ENCODE results near the gene CACNA2D3.
"Not testable (repeated sequence)": the region's sequence is repeated elsewhere in the genome, so short reads cannot be mapped to it uniquely, and the experiment has no call there.

CACNA2D3 gene

DNA sequence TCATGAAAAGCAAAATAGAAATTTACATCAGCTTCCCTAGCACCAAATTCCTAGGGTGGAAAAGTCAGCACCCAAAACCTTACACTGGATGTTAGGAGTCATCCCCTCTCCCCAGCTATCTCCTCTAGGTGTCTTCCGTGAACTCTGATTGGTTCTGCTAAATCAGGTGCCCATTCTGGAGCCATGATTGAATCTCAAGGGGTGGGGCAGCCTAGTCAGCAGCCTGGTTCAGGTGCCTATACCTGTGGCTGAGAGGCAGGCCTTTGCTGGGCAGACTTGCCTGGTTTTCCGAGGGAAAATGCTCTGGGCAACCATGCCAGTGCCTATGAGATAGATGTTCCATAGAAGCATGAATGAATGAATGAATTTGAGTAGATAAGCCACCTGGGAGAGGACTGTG is 468.8 kb downstream of the CACNA2D3 start:
- no peak for FAIRE-seq

DNA sequence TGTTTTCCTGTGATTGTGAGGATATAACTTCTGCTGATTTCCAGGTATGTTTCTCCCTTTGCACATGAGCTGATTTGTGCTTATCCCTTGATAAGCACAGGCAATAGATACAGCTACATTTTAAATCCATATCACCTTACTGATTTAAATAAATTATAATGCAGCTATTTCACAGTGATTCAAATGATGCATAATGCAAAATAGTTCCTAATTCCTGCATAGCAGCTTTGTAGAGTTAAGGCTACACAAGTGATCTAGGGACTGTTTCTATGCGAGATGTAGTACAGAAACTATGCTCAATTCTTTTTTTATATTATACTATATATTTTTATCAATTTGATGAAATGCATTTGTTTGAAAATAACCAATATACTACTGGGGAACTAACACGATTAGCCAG is 471.3 kb downstream of the CACNA2D3 start:
- FAIRE-seq, result no peak

DNA sequence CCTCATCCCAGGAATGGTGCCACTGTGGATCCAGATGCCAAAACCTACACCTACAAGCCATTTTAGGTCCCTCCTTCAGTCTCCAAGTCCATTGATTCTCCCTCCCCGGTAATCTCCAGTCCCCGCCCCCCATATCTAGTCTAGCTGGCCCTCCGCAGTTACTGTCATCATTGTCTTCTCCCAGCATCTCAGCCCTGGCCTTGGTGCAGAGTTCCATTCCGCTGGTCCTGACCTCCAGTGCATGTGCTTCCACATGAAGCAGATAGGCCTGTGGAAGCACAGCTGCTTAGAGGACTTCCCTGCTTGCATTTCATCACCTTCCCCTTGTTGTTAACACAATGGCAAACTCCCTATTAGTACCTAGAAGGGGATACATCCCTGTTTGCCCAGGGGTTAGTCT is 473.7 kb downstream of the CACNA2D3 start:
- FAIRE-seq, result no peak

DNA sequence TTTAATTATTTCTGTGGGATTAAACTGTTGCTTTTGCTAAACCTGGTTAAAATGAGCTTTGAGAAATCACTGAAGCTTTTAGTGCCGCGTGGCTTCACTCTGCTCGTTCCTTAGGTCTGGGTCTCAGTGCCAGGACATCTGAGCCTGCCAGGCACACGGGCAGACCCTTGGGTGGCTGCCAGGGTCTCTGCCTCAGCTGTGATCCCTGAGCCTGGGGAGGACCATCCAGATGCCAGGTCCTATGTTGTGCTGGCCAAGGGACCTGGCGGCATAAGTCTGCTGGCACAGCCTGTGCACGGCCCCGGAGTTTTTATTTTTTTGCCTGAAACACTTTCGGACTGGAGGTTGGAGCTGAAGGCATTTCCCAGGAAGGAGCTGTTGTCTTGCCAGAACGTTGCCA is 477.4 kb downstream of the CACNA2D3 start:
- FAIRE-seq, result no peak

DNA sequence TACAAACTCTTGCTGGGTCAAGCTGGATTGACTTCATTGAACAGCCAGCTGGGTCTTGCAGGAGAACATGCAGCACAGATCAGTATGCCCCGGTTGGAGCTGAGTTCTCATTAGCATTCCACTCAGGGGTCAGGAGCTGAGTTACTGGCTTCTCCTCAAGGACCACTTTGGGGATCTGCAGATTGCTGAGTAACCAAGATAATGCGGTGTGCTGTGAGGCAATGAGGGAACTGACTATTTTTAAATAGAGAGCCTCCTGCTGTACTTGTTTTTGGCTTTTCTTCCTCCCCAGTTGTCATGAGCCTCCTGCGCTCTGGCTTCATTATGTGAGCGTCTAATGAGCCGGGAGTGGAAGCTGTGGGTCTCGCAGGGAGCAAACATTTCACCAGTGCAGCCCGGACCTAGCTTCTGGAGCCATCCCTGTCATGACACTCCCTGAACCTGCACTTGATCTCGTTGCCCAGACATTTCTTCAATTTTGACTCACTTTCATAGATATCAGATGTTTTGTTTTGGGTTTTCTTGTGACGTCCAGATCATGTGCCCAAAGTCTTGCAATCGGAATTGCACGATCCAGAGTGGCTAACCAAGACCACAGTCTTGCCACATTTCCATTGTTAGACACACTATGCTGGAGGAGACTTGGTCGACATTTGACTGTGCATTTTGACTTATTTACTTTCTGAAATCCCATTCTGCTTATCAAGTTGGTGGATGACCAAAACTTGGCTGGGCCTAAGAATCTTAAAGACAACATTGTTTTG is 478.3 kb downstream of the CACNA2D3 start:
- no peak for FAIRE-seq

- no peak for FAIRE-seq
These were observed 482.1 kb downstream of the CACNA2D3 start for GRCh38 chr3:54604495-54604894.

DNA sequence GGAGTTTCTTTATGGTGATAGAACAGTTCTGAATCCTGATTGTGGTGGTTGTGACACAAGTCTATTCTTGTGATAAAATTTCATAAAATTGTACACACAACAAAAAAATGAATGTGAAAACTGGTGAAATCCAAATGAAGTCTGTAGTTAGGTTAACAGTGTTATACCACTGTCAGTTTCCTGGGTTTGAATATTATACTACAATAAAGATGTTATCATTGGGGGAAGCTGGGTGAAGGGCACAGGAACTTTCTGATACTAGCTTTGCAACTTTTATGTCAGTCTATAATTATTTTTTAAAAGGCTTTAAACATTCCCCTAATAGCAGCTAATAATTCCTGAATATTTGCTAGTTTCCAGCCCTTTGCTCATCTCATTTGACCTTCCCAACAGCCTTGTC is 485.7 kb downstream of the CACNA2D3 start:
- no peak for FAIRE-seq

- no peak for FAIRE-seq
These were observed 496.7 kb downstream of the CACNA2D3 start for GRCh38 chr3:54619053-54619452.

DNA sequence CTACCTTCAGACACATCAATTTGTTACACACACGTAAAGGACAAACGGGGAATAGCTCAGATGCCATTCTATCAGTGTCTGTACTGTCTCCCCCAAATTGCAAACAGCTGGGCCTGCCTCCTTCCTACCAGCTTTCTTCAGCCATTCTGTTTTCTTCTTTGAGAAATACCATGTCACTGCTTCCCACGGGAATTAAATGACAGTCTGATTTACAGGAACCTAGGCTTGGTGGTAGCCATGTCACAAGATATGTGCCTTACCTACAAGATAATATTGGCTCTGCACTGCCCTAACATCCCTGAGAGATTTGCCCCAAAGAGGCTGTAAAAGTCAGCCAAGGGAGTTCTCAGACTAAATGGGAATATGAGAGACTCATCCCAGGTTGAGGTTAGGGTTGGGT is 497.2 kb downstream of the CACNA2D3 start:
- no peak for FAIRE-seq

GRCh38 chr3:54621184-54621583 is 498.8 kb downstream of the CACNA2D3 start:
- FAIRE-seq, result no peak

GRCh38 chr3:54622678-54623077 is 500.3 kb downstream of the CACNA2D3 start:
- no peak for FAIRE-seq

DNA sequence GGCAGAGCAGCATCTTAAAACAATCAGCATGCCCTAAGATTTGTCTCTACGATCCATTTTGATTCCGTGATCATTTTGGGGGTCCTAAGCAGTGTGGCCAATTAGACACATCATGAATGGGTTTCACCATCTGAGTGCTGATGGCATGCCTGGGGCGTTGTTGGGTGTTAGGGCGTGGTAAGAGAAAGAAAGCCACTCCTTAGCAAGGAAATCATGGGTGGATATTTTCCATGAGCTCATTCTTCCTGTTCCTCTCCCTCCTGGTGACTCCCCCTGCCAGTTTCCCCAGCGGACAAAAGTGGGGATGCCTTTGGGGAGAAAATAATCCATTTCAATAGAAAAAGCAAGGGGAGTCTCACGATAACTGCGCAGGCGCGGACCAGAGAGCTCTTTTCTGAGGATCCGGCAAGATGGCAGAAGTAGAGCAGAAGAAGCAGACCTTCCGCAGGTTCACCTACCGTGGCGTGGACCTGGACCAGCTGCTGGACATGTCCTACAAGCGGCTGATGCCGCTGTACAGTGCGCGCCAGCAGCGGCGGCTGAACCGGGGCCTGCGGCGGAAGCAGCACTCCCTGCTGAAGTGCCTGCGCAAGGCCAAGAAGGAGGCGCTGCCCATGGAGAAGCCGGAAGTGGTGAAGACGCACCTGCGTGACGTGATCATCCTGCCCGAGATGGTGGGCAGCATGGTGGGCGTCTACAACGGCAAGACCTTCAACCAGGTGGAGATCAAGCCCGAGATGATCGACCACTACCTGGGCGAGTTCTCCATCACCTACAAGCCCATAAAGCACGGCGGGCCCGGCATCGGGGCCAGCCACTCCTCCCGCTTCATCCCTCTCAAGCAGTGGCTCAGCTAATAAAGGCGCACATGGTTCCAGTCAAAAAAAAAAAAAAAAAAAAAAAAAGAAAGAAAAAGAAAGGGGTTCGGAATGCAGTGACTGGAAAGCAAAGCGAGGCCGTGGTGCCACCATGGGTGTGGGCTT is 503.7 kb downstream of the CACNA2D3 start:
- FAIRE-seq, result no peak

DNA sequence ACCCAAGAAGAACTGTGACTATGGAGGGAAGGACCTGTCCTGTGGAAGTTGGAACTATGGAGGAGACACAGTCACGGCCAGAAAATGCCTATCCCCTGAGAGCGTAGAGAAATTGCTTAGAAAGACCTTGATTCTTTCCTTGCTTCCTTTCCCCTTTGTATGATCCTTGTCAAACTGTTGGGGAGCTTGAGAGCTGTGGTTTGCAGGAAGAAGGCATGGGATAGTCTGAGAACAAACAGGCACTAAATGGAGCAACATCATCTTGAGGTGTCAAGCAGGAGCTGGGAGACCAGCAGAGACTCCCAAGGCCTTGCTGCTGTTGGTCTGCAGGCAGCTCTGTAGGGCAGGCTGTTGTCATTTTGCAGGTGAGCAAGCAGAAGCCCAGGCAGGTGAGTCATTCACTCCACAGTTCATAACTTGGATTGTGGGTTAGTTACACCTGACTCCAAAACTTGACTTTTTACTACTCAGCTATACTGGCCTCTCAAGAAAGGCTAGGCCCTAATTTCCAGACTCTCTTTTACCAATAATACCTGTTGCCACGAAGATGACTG is 506.6 kb downstream of the CACNA2D3 start:
- no peak for FAIRE-seq

DNA sequence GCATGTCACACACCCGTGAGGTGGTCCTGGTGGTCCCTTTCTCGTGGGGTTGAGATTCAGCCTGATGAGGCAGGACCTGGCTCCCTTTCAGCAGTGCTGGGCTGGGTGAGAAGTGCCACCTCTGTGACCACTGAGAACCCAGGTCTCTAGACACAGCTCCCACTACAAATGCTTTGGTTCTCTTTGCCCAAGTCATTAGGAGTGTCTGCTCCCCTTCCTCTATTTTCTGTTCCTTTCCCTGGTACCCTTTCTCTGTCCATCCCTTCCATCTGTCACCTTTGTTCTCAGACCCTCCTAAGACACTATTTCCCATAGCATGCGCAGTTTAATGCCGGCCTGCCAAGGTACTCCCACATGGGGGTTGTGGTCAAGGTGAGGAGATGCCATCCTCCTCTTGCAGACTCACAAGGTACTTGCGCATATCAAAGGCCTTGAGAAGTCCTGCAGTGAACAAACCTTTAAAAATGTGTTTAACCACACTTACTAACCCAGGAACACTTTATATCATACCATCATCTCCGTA is 507.8 kb downstream of the CACNA2D3 start:
- no peak for FAIRE-seq

GRCh38 chr3:54631001-54631400 is 508.6 kb downstream of the CACNA2D3 start:
- FAIRE-seq, result not testable (repeated sequence)

GRCh38 chr3:54631516-54632325 is 509.4 kb downstream of the CACNA2D3 start:
- FAIRE-seq, result no peak

- FAIRE-seq, result no peak
These were observed 509.9 kb downstream of the CACNA2D3 start for GRCh38 chr3:54632326-54632665.

DNA sequence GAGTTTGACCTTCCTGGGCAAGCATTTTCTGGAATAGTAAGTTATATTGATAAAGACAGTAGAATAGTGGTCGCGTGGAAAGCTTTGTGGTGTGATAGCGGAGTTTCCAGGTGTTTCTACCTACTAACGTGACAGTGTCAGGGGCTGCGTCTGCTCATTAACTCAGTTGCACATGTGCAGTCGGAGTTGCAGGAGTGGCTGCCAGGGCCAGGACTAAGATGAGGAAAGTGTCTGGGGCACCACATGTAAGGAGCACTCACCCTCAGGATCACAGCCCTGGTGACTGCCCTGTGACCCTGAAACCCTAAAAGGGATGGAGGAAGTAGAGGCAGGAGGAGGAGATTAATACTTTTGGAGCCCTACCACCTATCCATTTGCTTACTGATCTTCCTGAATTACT is 510.5 kb downstream of the CACNA2D3 start:
- FAIRE-seq, result no peak

DNA sequence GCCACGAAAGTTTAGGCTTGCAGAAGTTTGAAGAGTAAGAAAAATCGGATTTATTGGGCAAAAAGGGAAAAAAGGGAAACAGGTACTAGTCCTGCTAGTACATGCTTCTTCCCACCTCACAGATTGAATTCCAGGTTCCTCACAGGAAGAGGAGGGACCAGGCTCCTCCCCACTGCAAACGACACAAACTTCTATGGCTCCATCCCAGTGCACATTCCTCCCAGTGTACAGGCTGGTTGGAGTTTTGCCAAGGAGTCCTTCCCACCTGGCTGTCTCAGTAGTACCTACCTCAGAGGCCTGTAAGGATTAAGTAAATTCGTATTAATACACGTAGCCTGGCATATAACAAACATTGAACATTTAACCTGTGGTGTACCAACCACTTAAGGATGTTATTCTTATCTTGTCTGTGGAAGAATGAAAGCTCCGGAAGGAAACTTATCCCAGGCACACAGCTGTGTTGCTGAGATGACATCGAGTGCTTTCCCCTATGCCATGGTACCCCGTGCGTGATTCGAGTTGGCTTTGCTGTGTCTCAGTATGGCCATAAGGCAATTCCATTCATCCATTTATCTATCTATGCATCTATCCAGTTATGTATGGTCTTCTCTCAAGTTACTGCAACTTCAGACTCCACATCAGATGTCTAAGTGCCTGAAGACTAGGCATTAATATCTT is 511.2 kb downstream of the CACNA2D3 start:
- FAIRE-seq, result no peak

DNA sequence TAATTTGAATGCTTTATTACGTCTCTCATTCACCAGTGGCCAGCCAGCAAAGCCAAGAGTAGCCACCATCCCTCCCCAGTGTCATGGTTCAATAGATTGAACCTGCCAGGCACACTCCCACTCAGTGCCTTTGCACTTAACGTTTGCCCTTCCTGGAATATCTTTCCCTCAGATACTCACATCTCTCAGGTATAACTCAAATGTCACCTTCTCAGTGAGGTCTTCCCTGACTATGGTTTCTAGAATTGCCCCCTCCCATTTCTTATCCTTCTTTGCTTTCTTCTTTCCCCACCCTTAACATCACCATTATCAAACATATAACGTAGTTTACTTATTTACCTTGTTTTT is 511.7 kb downstream of the CACNA2D3 start:
- no peak for FAIRE-seq

GRCh38 chr3:54639790-54640372 is 517.5 kb downstream of the CACNA2D3 start:
- not testable (repeated sequence) for FAIRE-seq

Data from G401.6 (cell line).